Lower leg skin (tissue), 3 donors: Measurements from ENCODE around the gene CMTM4.

ENCODE experiments used
- CTCF ChIP-seq, 3 donors: fragments of 450-650 bp; IDR thresholded peaks; one replicate each; pipeline ENCODE4 v1.5.1; 2016; ENCODE audit warnings: antibody characterized with exemption in 3 of 3, mild to moderate bottlenecking in 3 of 3, moderate library complexity in 2 of 3
- POLR2A ChIP-seq, 2 donors: fragments of 450-650 bp; IDR thresholded peaks; one replicate each; pipeline ENCODE4 v1.6.1; 2016 to 2017; ENCODE audit warnings: antibody characterized with exemption in 2 of 2, mild to moderate bottlenecking in 1 of 2, moderate library complexity in 1 of 2

DNA sequence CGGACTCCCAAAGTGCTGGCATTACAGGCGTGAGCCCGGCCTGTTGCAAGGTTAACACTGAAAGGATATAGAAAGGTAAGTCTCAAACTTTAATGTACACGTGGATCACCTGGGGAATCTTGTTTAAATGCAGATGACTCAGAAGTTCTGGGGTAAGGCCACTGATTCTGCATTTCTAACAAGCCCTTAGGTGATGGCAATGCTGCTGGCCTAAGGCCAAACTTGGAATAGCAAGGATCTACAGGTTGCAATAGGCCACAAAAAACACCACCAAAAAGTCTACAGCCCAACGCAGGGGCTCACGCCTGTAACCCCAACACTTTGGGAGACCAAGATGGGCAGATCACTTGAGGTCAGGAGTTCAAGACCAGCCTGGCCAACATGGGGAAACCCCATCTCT is 4.2 kb downstream of the CMTM4 start:
- TF ChIP-seq CTCF (IDR thresholded peaks at IDR 0.05) (no peak), POLR2A (IDR thresholded peaks at IDR 0.05) (no peak)
